Mucosa of rectum (tissue), 2 donors: ENCODE results near the gene NR2C2AP.

Source experiments
- H3K27ac ChIP-seq, 2 donors: one replicate each; pipeline ENCODE4 v1.7.0; 2013; ENCODE audit warnings: inconsistent platforms in 2 of 2, low read depth in 2 of 2, low read length in 2 of 2
- H3K27me3 ChIP-seq, 2 donors: one replicate each; pipeline ENCODE4 v1.7.0; 2013; ENCODE audit warnings: low read length in 2 of 2; ENCODE audit not compliant: control insufficient read depth in 2 of 2, insufficient read depth in 2 of 2
- H3K36me3 ChIP-seq, 2 donors: one replicate each; pipeline ENCODE4 v1.7.0; 2013; ENCODE audit warnings: low read length in 2 of 2; ENCODE audit not compliant: control insufficient read depth in 2 of 2, insufficient read depth in 2 of 2
- H3K4me1 ChIP-seq, 2 donors: one replicate each; pipeline ENCODE4 v1.7.0; 2013; ENCODE audit warnings: low read length in 2 of 2, mild to moderate bottlenecking in 1 of 2; ENCODE audit not compliant: control insufficient read depth in 2 of 2, insufficient read depth in 2 of 2
- H3K4me3 ChIP-seq, 2 donors: one replicate each; pipeline ENCODE4 v1.7.0; 2013; ENCODE audit warnings: low read length in 2 of 2
- H3K9ac ChIP-seq, 2 donors: one replicate each; pipeline ENCODE4 v1.7.0; 2013; ENCODE audit warnings: low read length in 2 of 2, low read depth in 1 of 2, mild to moderate bottlenecking in 1 of 2
- H3K9me3 ChIP-seq, 2 donors: one replicate each; pipeline ENCODE4 v1.7.0; 2013; ENCODE audit warnings: low read length in 2 of 2; ENCODE audit not compliant: control insufficient read depth in 2 of 2
- donor health status: healthy.
- donor health status: Normal muscosa, but diverticular disease.

Gene NR2C2AP

GRCh38 chr19:19217099-19217498, 13.9 kb upstream of the NR2C2AP start:
- H3K36me3 ChIP-seq: no peaks in the 10 kb centered on the region
- no peak overlapping the region for H3K27ac ChIP-seq
- H3K27me3 ChIP-seq: peaks cover 12 to 24% of the 10 kb centered on the region in 2 donors
- no peak overlapping the region for H3K9ac ChIP-seq
- H3K9me3 ChIP-seq: no peaks in the 10 kb centered on the region
- no peak overlapping the region for H3K4me3 ChIP-seq
- H3K4me1 ChIP-seq: no peaks in the 10 kb centered on the region

- no peaks in the 10 kb centered on the region for H3K4me1 ChIP-seq
- H3K4me3 ChIP-seq: no peak overlapping the region
- no peaks in the 10 kb centered on the region for H3K36me3 ChIP-seq
- no peaks in the 10 kb centered on the region for H3K9me3 ChIP-seq
- no peak overlapping the region for H3K27ac ChIP-seq
- H3K27me3 ChIP-seq: peaks cover 19 to 29% of the 10 kb centered on the region in 2 donors
- no peak overlapping the region for H3K9ac ChIP-seq
Measured at GRCh38 chr19:19215792-19216191, 12.6 kb upstream of the NR2C2AP start.

- Histone ChIP-seq H3K27ac (no peak overlapping the region), H3K4me3 (no peak overlapping the region), H3K9me3 (no peaks in the 10 kb centered on the region), H3K9ac (no peak overlapping the region), H3K36me3 (no peaks in the 10 kb centered on the region), H3K4me1 (no peaks in the 10 kb centered on the region), H3K27me3 (peaks cover 19 to 29% of the 10 kb centered on the region in 2 donors)
Measured at GRCh38 chr19:19214892-19215291, 11.7 kb upstream of the NR2C2AP start.

- Histone ChIP-seq H3K27ac (no peak overlapping the region), H3K9ac (no peak overlapping the region), H3K36me3 (no peaks in the 10 kb centered on the region), H3K4me1 (no peaks in the 10 kb centered on the region), H3K9me3 (no peaks in the 10 kb centered on the region), H3K4me3 (no peak overlapping the region), H3K27me3 (peaks cover 19 to 29% of the 10 kb centered on the region in 2 donors)
Measured at GRCh38 chr19:19214159-19214490, 10.9 kb upstream of the NR2C2AP start.

- no peaks in the 10 kb centered on the region for H3K36me3 ChIP-seq
- peaks cover 19 to 29% of the 10 kb centered on the region in 2 donors for H3K27me3 ChIP-seq
- H3K9ac ChIP-seq: no peak overlapping the region
- H3K9me3 ChIP-seq: no peaks in the 10 kb centered on the region
- no peaks in the 10 kb centered on the region for H3K4me1 ChIP-seq
- H3K4me3 ChIP-seq: no peak overlapping the region
- no peak overlapping the region for H3K27ac ChIP-seq
Measured at GRCh38 chr19:19213426-19214158, 10.4 kb upstream of the NR2C2AP start.

GRCh38 chr19:19212916-19213315, 9.7 kb upstream of the NR2C2AP start:
- H3K4me3 ChIP-seq: no peak overlapping the region
- H3K9ac ChIP-seq: no peak overlapping the region
- H3K27me3 ChIP-seq: peaks cover 19 to 29% of the 10 kb centered on the region in 2 donors
- peaks cover 0 to under 1% of the 10 kb centered on the region in 2 donors for H3K9me3 ChIP-seq
- no peak overlapping the region for H3K27ac ChIP-seq
- no peaks in the 10 kb centered on the region for H3K36me3 ChIP-seq
- H3K4me1 ChIP-seq: no peaks in the 10 kb centered on the region

- Histone ChIP-seq H3K9ac (no peak within 1 kb of the TSS), H3K27ac (no peak within 1 kb of the TSS), H3K36me3 (no peaks in the 10 kb centered on the region), H3K4me3 (no peak within 1 kb of the TSS), H3K9me3 (peaks cover 0 to 7% of the 10 kb centered on the region in 2 donors), H3K27me3 (peaks cover 19 to 29% of the 10 kb centered on the region in 2 donors), H3K4me1 (peaks cover 0 to 4% of the 10 kb centered on the region in 2 donors)
Measured at GRCh38 chr19:19211499-19212420, 8.5 kb upstream of the NR2C2AP start, which contains the start of gene NCAN. NCAN (plus strand) TSS chr19:19211958; CDS start chr19:19216954, 4,996 bp downstream.

GRCh38 chr19:19209372-19209771, 6.2 kb upstream of the NR2C2AP start:
- H3K36me3 ChIP-seq: no peaks in the 10 kb centered on the region
- peaks cover 0 to 4% of the 10 kb centered on the region in 2 donors for H3K4me1 ChIP-seq
- peaks cover 0 to 7% of the 10 kb centered on the region in 2 donors for H3K9me3 ChIP-seq
- no peak overlapping the region for H3K9ac ChIP-seq
- H3K27me3 ChIP-seq: peaks cover 18 to 24% of the 10 kb centered on the region in 2 donors
- H3K27ac ChIP-seq: no peak overlapping the region
- H3K4me3 ChIP-seq: no peak overlapping the region

- peak overlapping the region; percentile 70 to 74 for H3K27ac ChIP-seq
- peaks cover 0 to 7% of the 10 kb centered on the region in 2 donors for H3K9me3 ChIP-seq
- H3K36me3 ChIP-seq: no peaks in the 10 kb centered on the region
- no peak overlapping the region for H3K4me3 ChIP-seq
- H3K27me3 ChIP-seq: peaks cover 12% of the 10 kb centered on the region in 2 donors
- H3K9ac ChIP-seq: no peak overlapping the region
- H3K4me1 ChIP-seq: peaks cover 2 to 6% of the 10 kb centered on the region in 2 donors
Measured at GRCh38 chr19:19207637-19208572, 4.7 kb upstream of the NR2C2AP start.
